Tibial nerve (tissue), 3 donors: Measurements from ENCODE around the gene SLC10A4.

ENCODE experiments used
- CTCF ChIP-seq, 5 experiments: fragments of 200-600 bp in 3 of 5; fragments of 450-650 bp in 2 of 5; sonication (generic) in 3 of 5; IDR thresholded peaks; one replicate each; pipeline ENCODE4 v1.5.1; 2016 to 2019; ENCODE audit warnings: antibody characterized with exemption in 5 of 5, mild to moderate bottlenecking in 3 of 5, moderate library complexity in 2 of 5
- POLR2A ChIP-seq, 2 donors: fragments of 450-650 bp; IDR thresholded peaks; one replicate each; pipeline ENCODE4 v1.6.1; 2017; ENCODE audit warnings: antibody characterized with exemption in 2 of 2, mild to moderate bottlenecking in 2 of 2, moderate library complexity in 2 of 2

- TF ChIP-seq CTCF (IDR thresholded peaks at IDR 0.05) = no peak
- TF ChIP-seq POLR2A (IDR thresholded peaks at IDR 0.05) = no peak
Measured at GRCh38 chr4:48475770-48476169, 7.4 kb upstream of the SLC10A4 start.
